HEK293 (cell line): ENCODE results near the gene ZFAND5.

ENCODE experiments used
- CTCF ChIA-PET: fragments of 350-600 bp; formaldehyde crosslinking; extraction: SDS; loops from one replicate; lab custom pipeline; 2021; ENCODE audit warnings: antibody characterized with exemption; lab: Yijun Ruan, JAX
- POLR2A ChIA-PET: fragments of 300-600 bp; formaldehyde crosslinking; extraction: SDS; loops from one replicate; lab custom pipeline; 2020; ENCODE audit warnings: antibody characterized with exemption, inconsistent platforms; lab: Yijun Ruan, JAX
- H3K27ac ChIP-seq: fragments of 200-500 bp; sonication (Bioruptor generic); 2 replicates; pipeline ENCODE4 v1.5.1; 2014; ENCODE audit warnings: low read depth, low read length, control low read depth, inconsistent platforms; ENCODE audit errors: extremely low read depth
- H3K36me3 ChIP-seq, 2 experiments: fragments of 200-500 bp in 1 of 2; sonication (Bioruptor generic) in 1 of 2; 1 replicate in 1 of 2; 2 replicates in 1 of 2; pipeline ENCODE4 v1.5.1; 2014 to 2017; ENCODE audit warnings: inconsistent platforms in 2 of 2, low read length in 2 of 2; ENCODE audit not compliant: control insufficient read depth in 2 of 2, insufficient read depth in 1 of 2
- H3K4me1 ChIP-seq: fragments of 200-500 bp; sonication (Bioruptor generic); 2 replicates; pipeline ENCODE4 v1.5.1; 2014; ENCODE audit warnings: mild to moderate bottlenecking, low read length, inconsistent platforms; ENCODE audit not compliant: control insufficient read depth, insufficient read depth
- H3K4me3 ChIP-seq: 2 replicates; pipeline ENCODE4 v1.5.1; 2011; ENCODE audit warnings: low read depth, mild to moderate bottlenecking, control low read depth, low read length, moderate library complexity
- H3K9me3 ChIP-seq: fragments of 200-500 bp; sonication (Bioruptor generic); 2 replicates; pipeline ENCODE4 v1.5.1; 2014; ENCODE audit warnings: low read depth, low read length, inconsistent platforms; ENCODE audit not compliant: control insufficient read depth, insufficient read depth
- HIC1 ChIP-seq: fragments of 450-650 bp; formaldehyde crosslinking; IDR thresholded peaks from 2 replicates; pipeline ENCODE4 v1.5.1; 2016; ENCODE audit warnings: missing biosample characterization, missing genetic modification characterization
- KLF17 ChIP-seq: fragments of 450-650 bp; formaldehyde crosslinking; IDR thresholded peaks from 2 replicates; pipeline ENCODE4 v1.5.1; 2016; ENCODE audit warnings: missing biosample characterization, missing genetic modification characterization
- PRDM4 ChIP-seq: fragments of 450-650 bp; formaldehyde crosslinking; IDR thresholded peaks from 2 replicates; pipeline ENCODE4 v1.5.1; 2017; ENCODE audit warnings: missing biosample characterization, missing genetic modification characterization
- SP2 ChIP-seq: fragments of 450-650 bp; formaldehyde crosslinking; IDR thresholded peaks from 2 replicates; pipeline ENCODE4 v1.5.1; 2016; ENCODE audit warnings: missing biosample characterization, missing genetic modification characterization
- SP3 ChIP-seq: fragments of 450-650 bp; formaldehyde crosslinking; IDR thresholded peaks from 2 replicates; pipeline ENCODE4 v1.5.1; 2016; ENCODE audit warnings: missing biosample characterization, missing genetic modification characterization
- TCF7L2 ChIP-seq: IDR thresholded peaks from 2 replicates; pipeline ENCODE4 v1.6.1; 2011; ENCODE audit warnings: low read depth, mild to moderate bottlenecking, inconsistent platforms, low read length, moderate library complexity, borderline replicate concordance
- ZBTB17 ChIP-seq: fragments of 450-650 bp; formaldehyde crosslinking; IDR thresholded peaks from 2 replicates; pipeline ENCODE4 v1.5.1; 2016; ENCODE audit warnings: missing biosample characterization, missing genetic modification characterization
- ZBTB6 ChIP-seq: fragments of 450-650 bp; formaldehyde crosslinking; IDR thresholded peaks from 2 replicates; pipeline ENCODE4 v1.5.1; 2017; ENCODE audit warnings: missing biosample characterization, missing genetic modification characterization
- ZNF114 ChIP-seq: fragments of 450-650 bp; formaldehyde crosslinking; IDR thresholded peaks from 2 replicates; pipeline ENCODE4 v1.5.0; 2017; ENCODE audit warnings: missing biosample characterization, missing genetic modification characterization
- ZNF223 ChIP-seq: fragments of 450-650 bp; formaldehyde crosslinking; IDR thresholded peaks from 2 replicates; pipeline ENCODE4 v1.5.1; 2016; ENCODE audit warnings: missing biosample characterization, missing genetic modification characterization
- ZNF24 ChIP-seq: fragments of 450-650 bp; formaldehyde crosslinking; IDR thresholded peaks from 2 replicates; pipeline ENCODE4 v1.5.1; 2016; ENCODE audit warnings: missing biosample characterization, missing genetic modification characterization
- ZNF48 ChIP-seq: fragments of 450-650 bp; formaldehyde crosslinking; IDR thresholded peaks from 2 replicates; pipeline ENCODE4 v1.5.1; 2016; ENCODE audit warnings: missing biosample characterization, missing genetic modification characterization
- ZNF488 ChIP-seq: fragments of 450-650 bp; formaldehyde crosslinking; IDR thresholded peaks from 2 replicates; pipeline ENCODE4 v1.5.1; 2016; ENCODE audit warnings: missing biosample characterization, missing genetic modification characterization
- ZNF513 ChIP-seq: fragments of 450-650 bp; IDR thresholded peaks from 2 replicates; pipeline ENCODE4 v1.5.1; 2018; ENCODE audit warnings: missing biosample characterization, missing genetic modification characterization
- ZNF521 ChIP-seq: fragments of 450-650 bp; formaldehyde crosslinking; IDR thresholded peaks from 2 replicates; pipeline ENCODE4 v1.5.1; 2017; ENCODE audit warnings: missing biosample characterization, mild to moderate bottlenecking, missing genetic modification characterization
- ZNF621 ChIP-seq: fragments of 450-650 bp; formaldehyde crosslinking; IDR thresholded peaks from 2 replicates; pipeline ENCODE4 v1.5.1; 2017; ENCODE audit warnings: missing biosample characterization, missing genetic modification characterization
- ZNF624 ChIP-seq: fragments of 450-650 bp; formaldehyde crosslinking; IDR thresholded peaks from 2 replicates; pipeline ENCODE4 v1.5.1; 2017; ENCODE audit warnings: missing biosample characterization, missing genetic modification characterization
- ZNF639 ChIP-seq: fragments of 450-650 bp; formaldehyde crosslinking; IDR thresholded peaks from 2 replicates; pipeline ENCODE4 v1.5.1; 2016; ENCODE audit warnings: missing biosample characterization, missing genetic modification characterization
- ZNF658 ChIP-seq: fragments of 450-650 bp; formaldehyde crosslinking; IDR thresholded peaks from 2 replicates; pipeline ENCODE4; 2016; ENCODE audit warnings: missing biosample characterization, missing genetic modification characterization
- ZNF660 ChIP-seq: fragments of 450-650 bp; IDR thresholded peaks from 2 replicates; pipeline ENCODE4 v1.5.1; 2018; ENCODE audit warnings: missing biosample characterization, mild to moderate bottlenecking, missing genetic modification characterization
- ZNF747 ChIP-seq: fragments of 450-650 bp; formaldehyde crosslinking; IDR thresholded peaks from 2 replicates; pipeline ENCODE4 v1.5.1; 2016; ENCODE audit warnings: missing biosample characterization, missing genetic modification characterization

ZFAND5 gene

GRCh38 chr9:72362680-72363139 is 2.3 kb downstream of the ZFAND5 start (continued):
- TF ChIP-seq ZNF639 (tag by site-specific recombination) = no peak
- TF ChIP-seq ZNF660 (tag by site-specific recombination) = no peak
- TF ChIP-seq ZNF48 (tag by site-specific recombination) = no peak
- TF ChIP-seq ZBTB6 (tag by site-specific recombination) = peak; percentile 26; the same call in 1 of the 2 replicates
- TF ChIP-seq ZNF24 (tag by site-specific recombination) = no peak

GRCh38 chr9:72362118-72362531 is 2.9 kb downstream of the ZFAND5 start:
- Histone ChIP-seq H3K27ac (no peak overlapping the region), H3K4me3 (peak overlapping the region; percentile 85), H3K4me1 (peaks cover 13% of the 10 kb centered on the region), H3K9me3 (no peaks in the 10 kb centered on the region), H3K36me3 (peaks cover 10 to 62% of the 10 kb centered on the region in 2 experiments; a peak in 2 of 3 replicates)
- TF ChIP-seq ZNF639 (tag by site-specific recombination) (no peak), ZBTB17 (tag by site-specific recombination) (no peak), ZNF747 (no peak), ZNF658 (tag by site-specific recombination) (no peak), ZNF114 (tag by site-specific recombination) (no peak), ZNF223 (no peak), HIC1 (no peak), SP3 (tag by site-specific recombination) (no peak), ZNF621 (tag by site-specific recombination) (no peak), ZNF624 (no peak), SP2 (tag by site-specific recombination) (no peak), ZNF513 (tag by site-specific recombination) (no peak), TCF7L2 (no peak), PRDM4 (tag by site-specific recombination) (no peak), ZNF521 (no peak), KLF17 (tag by site-specific recombination) (no peak), ZNF488 (tag by site-specific recombination) (no peak)
- CTCF ChIA-PET = interaction anchor here (0.6 to 2.7 kb wide), 10 partner anchors 11 to 460 kb away, joined by 3 to 12 read pairs (median 4); no protein-coding TSS in a partner anchor
- POLR2A ChIA-PET = interaction anchor here (0.5 to 2.1 kb wide), 7 partner anchors 15 to 451 kb away, joined by 3 to 9 read pairs (median 3); partner anchors contain the start of genes ABHD17B and C9orf85
